Subcutaneous adipose tissue (tissue), 4 donors: ENCODE data around the gene RPS27A. TPM values are rescaled to one million over a fixed set of nuclear protein-coding genes. Genes with fewer than 3 reads are reported as not detected.

Experiments used
- CTCF ChIP-seq: fragments of 450-650 bp; IDR thresholded peaks from one replicate; pipeline ENCODE4 v1.5.1; 2016; ENCODE audit warnings: low read depth, mild to moderate bottlenecking, control low read depth, antibody characterized with exemption, moderate library complexity
- total RNA-seq, 4 donors: library from RNA; depleted of rRNA; stranded (reverse); fragments of >200 nt; gene quantifications; one replicate each; pipeline ENCODE4 v1.1.0, GENCODE V29; 2016

The RPS27A gene
- 1,000 to 10,000 TPM in 3 of 4 donors, 100 to 1,000 TPM in 1; 939 to 2,786 (median 1,413) TPM for total RNA-seq

GRCh38 chr2:55232084-55232862 is at the start of gene RPS27A, which contains the start of gene CLHC1:
RPS27A (plus strand) TSS chr2:55232688; CDS start chr2:55232825, 137 bp downstream.
CLHC1 (minus strand) TSS chr2:55232293; CDS start chr2:55222411, 9,882 bp downstream.
- TF ChIP-seq CTCF, result no peak

- TF ChIP-seq CTCF, result no peak
Measured at GRCh38 chr2:55196526-55196925, 36.0 kb upstream of the RPS27A start.

GRCh38 chr2:55200416-55200815 is 32.1 kb upstream of the RPS27A start:
- TF ChIP-seq CTCF, result no peak

- no peak for TF ChIP-seq CTCF
Measured at GRCh38 chr2:55204536-55204935, 28.0 kb upstream of the RPS27A start.

- no peak for TF ChIP-seq CTCF
Measured at GRCh38 chr2:55204950-55205349, 27.5 kb upstream of the RPS27A start.

- no peak for TF ChIP-seq CTCF
Measured at GRCh38 chr2:55213822-55214221, 18.7 kb upstream of the RPS27A start.

- no peak for TF ChIP-seq CTCF
Measured at GRCh38 chr2:55223958-55224760, 8.3 kb upstream of the RPS27A start.
